HG03039 (cell line): Measurements from ENCODE around the gene TFAP2C.
"Not testable (repeated sequence)": the region's sequence is repeated elsewhere in the genome, so short reads cannot be mapped to it uniquely, and the experiment has no call there.

Experiments
- ATAC-seq: cut with Tn5 transposase; IDR thresholded peaks from one replicate; pipeline ENCODE4 v1.9.1; 2021; ENCODE audit warnings: mild to moderate bottlenecking, moderate library complexity; ENCODE audit not compliant: unreplicated experiment

The TFAP2C gene

GRCh38 chr20:56614196-56614595 is 14.9 kb upstream of the TFAP2C start:
- ATAC-seq = no peak

GRCh38 chr20:56616716-56617115 is 12.4 kb upstream of the TFAP2C start:
- ATAC-seq = no peak

GRCh38 chr20:56617489-56617888 is 11.6 kb upstream of the TFAP2C start:
- no peak for ATAC-seq

- ATAC-seq = no peak
Measured at GRCh38 chr20:56621730-56622129, 7.4 kb upstream of the TFAP2C start.

- not testable (repeated sequence) for ATAC-seq
Measured at GRCh38 chr20:56623930-56624329, 5.2 kb upstream of the TFAP2C start.

GRCh38 chr20:56624786-56625681 is 4.1 kb upstream of the TFAP2C start:
- no peak for ATAC-seq

- no peak for ATAC-seq
Measured at GRCh38 chr20:56625837-56626236, 3.3 kb upstream of the TFAP2C start.

- no peak for ATAC-seq
Measured at GRCh38 chr20:56626367-56627121, 2.6 kb upstream of the TFAP2C start.

GRCh38 chr20:56627122-56628014 is 1.7 kb upstream of the TFAP2C start:
- ATAC-seq = no peak

GRCh38 chr20:56628015-56628872 is 862 bp upstream of the TFAP2C start:
- ATAC-seq = no peak

- no peak for ATAC-seq
Measured at GRCh38 chr20:56629464-56630085, 469 bp downstream of the TFAP2C start.

GRCh38 chr20:56630086-56630493 is 984 bp downstream of the TFAP2C start:
- no peak for ATAC-seq

- ATAC-seq = no peak
Measured at GRCh38 chr20:56630506-56631317, 1.6 kb downstream of the TFAP2C start.

GRCh38 chr20:56631318-56631989 is 2.3 kb downstream of the TFAP2C start:
- no peak for ATAC-seq

- no peak for ATAC-seq
Measured at GRCh38 chr20:56631990-56632327, 2.9 kb downstream of the TFAP2C start.

- ATAC-seq = no peak
Measured at GRCh38 chr20:56634307-56634706, 5.2 kb downstream of the TFAP2C start.

- ATAC-seq = no peak
Measured at GRCh38 chr20:56634735-56635385, 5.8 kb downstream of the TFAP2C start.

- ATAC-seq = no peak
Measured at GRCh38 chr20:56636716-56637115, 7.6 kb downstream of the TFAP2C start.
